Breast epithelium (tissue), 4 donors: ENCODE results near the gene SPOCK3. TPM values are rescaled to one million over a fixed set of nuclear protein-coding genes. Genes with fewer than 3 reads are reported as not detected.

Experiments used
- DNase-seq, 2 donors: peaks; one replicate each; pipeline ENCODE4 v3.0.0-alpha.2; 2019; ENCODE audit warnings: low spot score in 2 of 2
- H3K27ac ChIP-seq, 2 donors: fragments of 200-600 bp; sonication (generic) in 1 of 2; one replicate each; pipeline ENCODE4 v1.5.1; 2016 to 2019; ENCODE audit warnings: mild to moderate bottlenecking in 1 of 2
- H3K27me3 ChIP-seq, 2 donors: fragments of 200-600 bp; sonication (generic) in 1 of 2; one replicate each; pipeline versions ENCODE4 v1.5.1 to v1.6.0; 2017 to 2019; ENCODE audit warnings: control low read depth in 1 of 2, mild to moderate bottlenecking in 1 of 2
- H3K36me3 ChIP-seq: fragments of 200-600 bp; one replicate; pipeline ENCODE4 v1.5.1; 2019
- H3K4me1 ChIP-seq, 2 donors: fragments of 200-600 bp; sonication (generic); one replicate each; pipeline ENCODE4 v1.5.1; 2016 to 2019; ENCODE audit warnings: control low read depth in 1 of 2
- H3K4me3 ChIP-seq, 3 donors: fragments of 200-600 bp; sonication (generic); 1 replicate in 2 of 3; 2 replicates in 1 of 3; pipeline ENCODE4 v1.5.1; 2016 to 2019; ENCODE audit warnings: mild to moderate bottlenecking in 3 of 3, moderate library complexity in 2 of 3
- H3K9me3 ChIP-seq, 2 donors: fragments of 200-600 bp; sonication (generic) in 1 of 2; one replicate each; pipeline ENCODE4 v1.5.1; 2016 to 2019; ENCODE audit warnings: control low read depth in 1 of 2
- CTCF ChIP-seq, 3 donors: fragments of 450-650 bp; IDR thresholded peaks; one replicate each; pipeline ENCODE4 v1.5.1; 2016 to 2017; ENCODE audit warnings: antibody characterized with exemption in 3 of 3, mild to moderate bottlenecking in 3 of 3, moderate library complexity in 3 of 3
- POLR2A ChIP-seq: fragments of 450-650 bp; IDR thresholded peaks from one replicate; pipeline ENCODE4 v1.6.1; 2016; ENCODE audit warnings: antibody characterized with exemption, mild to moderate bottlenecking, moderate library complexity
- POLR2AphosphoS5 ChIP-seq, 3 donors: sonication (generic); formaldehyde crosslinking; IDR thresholded peaks; one replicate each; pipeline ENCODE4 v1.6.1; 2017; ENCODE audit warnings: antibody characterized with exemption in 3 of 3
- intact Hi-C: fragments of 100-400 bp; cut with DNase I; formaldehyde crosslinking; loops from one replicate; pipeline ENCODE4 v1.15.1; 2023; ENCODE audit warnings: low total_unique reads
- total RNA-seq, 3 donors: library from RNA; depleted of rRNA; stranded (reverse); fragments of >200 nt; gene quantifications; one replicate each; pipeline ENCODE4 v1.1.0, GENCODE V29; 2016

Gene SPOCK3
- total RNA-seq, 3 donors from 2014 or later: 2.8 TPM; not detected in 2

- Histone ChIP-seq H3K36me3 (no peaks in the 10 kb centered on the region), H3K9me3 (peaks cover 0 to 5% of the 10 kb centered on the region in 2 donors), H3K27me3 (no peaks in the 10 kb centered on the region), H3K4me1 (no peaks in the 10 kb centered on the region), H3K27ac (no peak overlapping the region), H3K4me3 (no peak overlapping the region)
- no peak for DNase-seq
- no peak for TF ChIP-seq POLR2AphosphoS5 (IDR thresholded peaks at IDR 0.05)
- no peak for TF ChIP-seq POLR2A
- TF ChIP-seq CTCF (IDR thresholded peaks at IDR 0.05): no peak
- intact Hi-C loops: no loop called here
Measured at GRCh38 chr4:166846939-166847338, 387.4 kb downstream of the SPOCK3 start.

GRCh38 chr4:166842795-166843261 lies 391.5 kb downstream of the SPOCK3 start:
- H3K36me3 ChIP-seq: no peaks in the 10 kb centered on the region
- TF ChIP-seq POLR2A: no peak
- no peak for TF ChIP-seq CTCF (IDR thresholded peaks at IDR 0.05)
- TF ChIP-seq POLR2AphosphoS5 (IDR thresholded peaks at IDR 0.05): no peak
- H3K4me3 ChIP-seq: no peak overlapping the region
- intact Hi-C loops: no loop called here
- no peak for DNase-seq
- H3K9me3 ChIP-seq: peaks cover 5 to 6% of the 10 kb centered on the region in 2 donors
- no peak overlapping the region for H3K27ac ChIP-seq
- H3K4me1 ChIP-seq: no peaks in the 10 kb centered on the region
- H3K27me3 ChIP-seq: no peaks in the 10 kb centered on the region

- Histone ChIP-seq H3K4me3 (no peak overlapping the region), H3K36me3 (no peaks in the 10 kb centered on the region)
- intact Hi-C loops: no loop called here
Measured at GRCh38 chr4:166839615-166840251, 394.6 kb downstream of the SPOCK3 start.

GRCh38 chr4:166838975-166839614 lies 395.2 kb downstream of the SPOCK3 start:
- H3K4me3 ChIP-seq: no peak overlapping the region
- TF ChIP-seq CTCF (IDR thresholded peaks at IDR 0.05): no peak
- TF ChIP-seq POLR2A: no peak
- no peak for TF ChIP-seq POLR2AphosphoS5 (IDR thresholded peaks at IDR 0.05)
- H3K36me3 ChIP-seq: no peaks in the 10 kb centered on the region
- no peaks in the 10 kb centered on the region for H3K4me1 ChIP-seq
- intact Hi-C loops: no loop called here
- no peaks in the 10 kb centered on the region for H3K27me3 ChIP-seq
- H3K27ac ChIP-seq: no peak overlapping the region
- peaks cover 5 to 6% of the 10 kb centered on the region in 2 donors for H3K9me3 ChIP-seq
- no peak for DNase-seq

More at GRCh38 chr4:166839615-166840251, 394.6 kb downstream of the SPOCK3 start:
- TF ChIP-seq POLR2A (no peak), CTCF (IDR thresholded peaks at IDR 0.05) (no peak), POLR2AphosphoS5 (IDR thresholded peaks at IDR 0.05) (no peak)
- no peak for DNase-seq
- H3K27me3 ChIP-seq: no peaks in the 10 kb centered on the region
- no peak overlapping the region for H3K27ac ChIP-seq
- H3K9me3 ChIP-seq: peaks cover 5 to 6% of the 10 kb centered on the region in 2 donors
- H3K4me1 ChIP-seq: no peaks in the 10 kb centered on the region

- no peaks in the 10 kb centered on the region for H3K27me3 ChIP-seq
- H3K4me3 ChIP-seq: no peak overlapping the region
- no peak for TF ChIP-seq CTCF (IDR thresholded peaks at IDR 0.05)
- no peak for TF ChIP-seq POLR2A
- no peak for TF ChIP-seq POLR2AphosphoS5 (IDR thresholded peaks at IDR 0.05)
- DNase-seq: no peak
- H3K36me3 ChIP-seq: no peaks in the 10 kb centered on the region
- no peaks in the 10 kb centered on the region for H3K4me1 ChIP-seq
- peaks cover 0 to 6% of the 10 kb centered on the region in 2 donors for H3K9me3 ChIP-seq
- no peak overlapping the region for H3K27ac ChIP-seq
- intact Hi-C loops: no loop called here
Measured at GRCh38 chr4:166836865-166837264, 397.4 kb downstream of the SPOCK3 start.
